NCI-H524 (cell line): ENCODE data around the gene MGAT3.
"Not testable (repeated sequence)": the region's sequence is repeated elsewhere in the genome, so short reads cannot be mapped to it uniquely, and the experiment has no call there.

Experiments used
- DNase-seq, 2 experiments: peaks; one replicate each; lab custom pipeline; 2025; lab: John Stamatoyannopoulos, UW

MGAT3 gene

GRCh38 chr22:39514373-39514973 is 57.7 kb downstream of the MGAT3 start:
- DNase-seq, result peak in 1 of 2 experiments; percentile 36

DNA sequence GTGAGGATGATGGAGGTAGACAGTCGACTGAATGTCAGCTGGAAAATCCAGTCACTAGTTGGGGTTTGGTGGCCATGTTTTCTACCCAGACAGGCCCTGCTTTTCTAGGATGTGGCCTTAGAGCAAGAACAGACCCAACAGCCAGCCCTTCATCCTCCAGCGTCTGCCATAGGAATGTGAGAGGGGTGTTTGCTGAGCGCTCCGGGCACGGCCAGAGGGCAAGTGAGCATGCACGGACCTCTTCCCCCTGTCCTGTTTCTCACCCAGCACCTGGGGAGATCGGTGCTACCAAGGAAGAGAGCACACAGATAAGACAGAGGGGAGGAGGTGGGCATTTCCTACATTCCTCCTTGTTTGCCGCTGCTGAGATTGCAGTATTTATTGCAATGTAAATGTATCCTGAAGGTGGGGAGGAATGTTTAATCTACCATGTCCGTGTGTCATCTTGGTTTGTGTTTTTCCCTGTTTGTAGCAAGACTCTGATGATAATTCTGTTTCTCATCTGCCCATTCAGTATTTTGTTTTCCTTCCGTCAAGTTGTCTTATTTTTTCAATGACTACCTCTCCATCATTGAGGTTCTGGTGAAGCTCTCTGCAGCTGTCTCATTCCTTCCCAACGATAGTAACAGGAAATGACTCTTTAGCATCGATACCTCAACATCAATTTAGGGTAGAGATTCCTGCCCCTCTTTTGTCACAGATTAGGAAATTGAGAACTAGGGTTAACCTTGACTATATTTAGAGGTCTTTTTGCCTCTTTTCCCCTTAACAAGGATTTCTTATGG is 58.6 kb downstream of the MGAT3 start:
- DNase-seq, result no peak

- DNase-seq, result no peak
These were observed 60.7 kb downstream of the MGAT3 start for GRCh38 chr22:39517470-39517869.

GRCh38 chr22:39518144-39518786 is 61.5 kb downstream of the MGAT3 start:
- DNase-seq, result no peak

DNA sequence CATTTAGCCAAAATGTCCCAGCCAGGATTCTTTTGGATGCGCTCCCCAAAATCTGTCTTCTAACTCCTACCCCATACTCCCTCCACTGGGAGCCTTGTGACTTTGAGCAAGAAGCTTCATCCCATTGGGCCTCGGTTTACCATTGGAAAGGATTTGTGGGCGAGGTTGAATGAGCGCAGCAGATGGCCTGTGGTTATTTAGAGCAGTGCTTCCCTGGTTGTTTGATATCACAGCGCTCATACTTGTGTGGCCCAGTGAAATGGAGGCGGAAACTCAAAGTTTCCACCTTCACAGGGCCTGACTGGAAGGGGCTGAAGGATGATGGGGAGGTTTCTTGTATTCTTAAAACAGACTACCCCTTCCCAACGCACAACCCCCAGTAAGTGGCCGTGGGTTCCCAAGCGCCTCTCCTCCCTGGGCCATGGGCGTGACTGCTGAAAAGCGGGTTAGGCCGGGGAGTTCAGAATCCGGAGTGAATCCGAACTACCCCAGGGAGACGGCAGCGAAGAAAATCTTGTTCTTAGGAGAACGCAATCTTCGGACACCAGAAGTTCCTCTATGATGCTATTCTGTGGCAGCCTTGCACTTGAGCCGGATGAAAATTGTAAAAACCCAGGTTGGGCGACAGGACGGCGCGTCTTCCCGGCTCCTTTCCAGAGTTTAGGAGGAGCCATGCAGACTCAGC is 62.3 kb downstream of the MGAT3 start:
- DNase-seq, result peak in 1 of 2 experiments; percentile 70

GRCh38 chr22:39519681-39520225 is 62.9 kb downstream of the MGAT3 start:
- DNase-seq, result peak; percentile 96 to 100

GRCh38 chr22:39520226-39521105 is 63.7 kb downstream of the MGAT3 start, which contains the start of gene ATF4:
ATF4 (plus strand) TSS chr22:39520562; CDS start chr22:39521446, 884 bp downstream.
- peak in 1 of 2 experiments; percentile 93 for DNase-seq

GRCh38 chr22:39521106-39521885 is 64.5 kb downstream of the MGAT3 start:
- DNase-seq, result peak in 1 of 2 experiments; percentile 34

GRCh38 chr22:39522091-39522490 is 65.3 kb downstream of the MGAT3 start:
- DNase-seq, result not testable (repeated sequence)

DNA sequence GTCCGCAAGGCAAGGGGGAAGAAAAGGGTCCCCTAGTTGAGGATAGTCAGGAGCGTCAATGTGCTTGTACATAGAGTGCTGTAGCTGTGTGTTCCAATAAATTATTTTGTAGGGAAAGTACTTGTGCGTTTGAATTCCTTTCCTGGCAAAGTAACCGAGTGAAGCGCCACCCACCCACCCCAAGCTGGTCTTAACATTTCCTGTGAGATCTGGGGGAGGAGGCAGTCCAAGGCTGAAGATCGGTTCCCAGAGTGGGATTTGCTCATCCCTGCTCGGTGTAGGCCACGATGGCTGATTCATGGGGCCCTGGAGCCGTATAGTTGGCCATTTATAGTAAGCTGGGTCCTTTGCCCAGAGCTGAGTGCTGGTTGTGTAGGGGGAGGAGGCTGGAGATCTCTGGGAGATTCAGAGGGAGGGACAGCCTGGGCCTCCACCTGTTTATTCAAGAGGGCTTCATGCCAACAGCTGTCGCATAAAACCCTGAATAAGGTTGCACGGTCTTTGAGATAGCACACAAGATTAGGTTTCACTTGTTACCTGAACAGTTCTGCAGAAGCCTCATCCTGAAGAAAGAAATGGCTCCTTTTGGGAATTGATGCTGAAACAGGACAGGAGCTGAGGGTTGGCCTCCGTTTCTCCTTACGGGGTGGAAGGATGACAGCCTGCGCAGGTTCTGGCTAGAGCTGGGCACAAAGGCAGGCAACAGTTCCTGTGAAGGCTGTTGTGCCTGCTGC is 65.9 kb downstream of the MGAT3 start:
- peak; percentile 73 to 86 for DNase-seq

DNA sequence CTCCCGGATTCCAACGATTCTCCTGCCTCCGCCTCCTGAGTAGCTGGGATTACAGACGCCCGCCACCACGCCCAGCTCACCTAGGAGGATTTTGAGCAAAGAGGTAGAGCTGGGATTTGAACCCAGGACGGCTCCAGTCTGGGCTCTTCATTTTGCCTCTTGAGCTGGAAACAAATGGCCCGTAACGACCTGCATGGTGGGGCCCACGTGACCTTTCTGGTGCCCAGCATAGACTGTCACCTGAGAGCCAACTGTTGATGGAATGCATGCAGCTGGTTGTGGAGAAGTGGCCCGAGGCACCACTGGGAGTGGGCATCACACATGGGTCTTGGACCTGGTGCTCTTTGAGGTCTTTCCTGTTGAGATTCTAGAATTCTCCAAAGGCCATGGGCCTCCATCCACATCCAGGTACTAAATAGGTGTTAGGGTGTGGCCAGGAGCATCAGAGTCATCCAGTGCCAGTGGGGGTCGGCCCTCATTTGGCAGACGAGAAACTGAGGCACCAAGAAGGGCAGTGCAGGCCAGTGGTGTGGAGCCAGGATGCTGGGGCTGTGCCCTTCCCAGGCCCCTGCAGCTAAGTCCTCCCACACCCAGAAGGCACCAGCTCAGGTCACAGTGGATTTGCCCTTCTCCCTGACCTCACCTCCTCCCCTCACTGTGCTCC is 67.4 kb downstream of the MGAT3 start:
- DNase-seq, result no peak

DNA sequence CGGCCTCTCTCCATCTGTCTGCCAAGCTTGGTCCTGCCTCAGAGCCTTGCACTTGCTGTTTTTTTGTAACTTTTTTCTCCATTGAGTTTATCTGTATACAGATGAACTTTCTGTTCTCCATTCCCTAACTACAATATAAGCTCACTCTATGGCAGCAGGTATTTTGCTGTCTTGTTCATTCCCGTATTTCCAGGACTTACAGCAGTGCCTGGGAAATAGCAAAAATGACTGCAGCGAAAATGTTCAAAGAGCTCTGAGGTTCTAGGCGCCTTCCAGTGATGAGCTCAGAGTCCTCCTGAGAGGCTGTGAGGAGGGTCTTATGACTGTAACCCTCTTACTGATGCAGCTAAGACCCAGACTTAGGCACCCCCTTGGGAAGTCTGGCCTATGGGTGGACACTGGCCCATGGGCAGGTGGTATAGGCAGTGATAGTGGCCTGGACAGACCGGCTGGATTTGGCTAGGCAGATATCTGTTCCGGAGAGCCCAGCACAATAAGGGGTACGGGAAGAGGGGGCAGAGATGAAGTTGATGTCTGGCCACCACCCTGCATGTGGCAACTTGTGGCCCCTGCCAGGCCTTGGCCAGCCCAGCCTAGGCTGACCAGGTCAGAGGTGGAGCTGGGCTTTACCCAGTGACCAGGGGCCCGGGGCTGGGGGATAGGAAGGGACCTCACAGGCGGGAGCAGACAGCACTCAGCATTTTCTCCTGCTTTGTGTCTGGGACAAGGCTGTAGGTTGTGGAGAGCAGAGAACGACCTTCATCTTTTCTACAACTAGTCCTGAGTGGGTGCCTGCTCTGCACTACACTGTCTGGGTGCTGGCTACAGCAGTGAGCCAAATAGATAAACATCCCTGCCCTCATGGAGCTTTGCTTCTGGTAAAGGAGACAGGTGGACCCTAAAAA is 68.2 kb downstream of the MGAT3 start:
- DNase-seq, result peak in 1 of 2 experiments; percentile 46

- no peak for DNase-seq
These were observed 68.8 kb downstream of the MGAT3 start for GRCh38 chr22:39525658-39525975.

DNA sequence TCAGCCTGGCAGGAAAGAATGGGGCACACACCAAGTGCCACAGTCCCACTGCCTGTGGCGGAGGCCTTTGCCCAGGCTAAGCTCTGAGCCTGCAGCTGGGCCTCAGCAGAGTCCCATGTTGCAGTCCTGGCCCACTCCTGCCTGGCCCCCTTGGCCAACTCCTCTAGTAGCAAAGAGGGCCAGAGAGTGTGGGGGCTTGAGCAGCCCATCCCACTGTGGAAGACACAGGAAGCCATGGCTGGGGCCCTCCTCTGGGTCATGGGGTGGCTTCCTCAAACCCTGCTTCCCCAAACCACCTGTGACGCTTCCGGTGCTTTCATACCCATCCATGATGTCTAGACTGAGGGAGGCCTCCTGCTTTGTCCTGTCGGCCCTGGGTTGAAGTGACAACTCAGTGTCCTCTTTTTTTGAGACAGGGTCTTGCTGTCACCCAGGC is 69.9 kb downstream of the MGAT3 start:
- DNase-seq, result no peak

GRCh38 chr22:39527481-39527961 is 70.7 kb downstream of the MGAT3 start:
- DNase-seq, result peak in 1 of 2 experiments; percentile 71

DNA sequence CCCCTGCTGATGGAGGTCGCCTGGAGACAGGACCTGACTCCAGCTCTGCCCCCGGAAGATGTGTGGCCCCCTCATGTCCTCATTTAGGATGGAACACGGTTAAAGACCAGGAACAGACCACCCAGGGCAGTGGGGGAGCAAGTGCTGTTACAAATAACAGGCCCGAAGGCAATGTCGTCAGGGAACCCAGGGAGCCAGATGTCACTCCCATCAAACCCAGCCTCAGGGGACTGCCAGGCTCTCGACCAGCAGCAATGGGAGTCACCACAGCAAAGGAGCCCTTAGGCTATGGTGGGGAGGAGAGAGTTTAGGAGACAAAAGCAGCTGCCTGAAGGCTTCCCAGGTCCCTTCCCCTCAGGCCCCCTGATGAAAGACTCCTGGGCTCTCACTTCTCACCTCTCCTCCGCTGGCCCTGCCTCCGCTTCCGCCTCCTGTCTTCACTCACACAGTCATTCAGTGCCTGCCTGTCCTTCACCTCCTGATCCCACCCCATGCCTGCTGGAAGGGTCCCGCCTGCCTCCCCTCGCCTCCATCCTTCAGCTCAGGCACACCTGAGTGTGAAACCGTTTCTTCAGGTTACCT is 71.4 kb downstream of the MGAT3 start:
- DNase-seq, result peak in 1 of 2 experiments; percentile 83
